SK-N-SH treated with all-trans-retinoic acid at 6 μM for 48 hours (cell line): ENCODE results near the gene SPRED1.

ENCODE experiments used
- CREB5 ChIP-seq: fragments of 250-450 bp; sonication (Bioruptor Pico); IDR thresholded peaks from 2 replicates; pipeline ENCODE4 v1.5.1; 2020; ENCODE audit warnings: low read depth, mild to moderate bottlenecking, moderate library complexity
- CSRNP3 ChIP-seq: fragments of 250-450 bp; sonication (Bioruptor Pico); IDR thresholded peaks from 2 replicates; pipeline ENCODE4 v1.5.1; 2021; ENCODE audit warnings: mild to moderate bottlenecking, moderate library complexity
- ESRRG ChIP-seq: fragments of 250-450 bp; sonication (Bioruptor Pico); IDR thresholded peaks from 2 replicates; pipeline ENCODE4 v1.6.1; 2021; ENCODE audit warnings: mild to moderate bottlenecking
- PATZ1 ChIP-seq: fragments of 250-450 bp; sonication (Bioruptor Pico); IDR thresholded peaks from 2 replicates; pipeline ENCODE4 v1.8.0; 2020; ENCODE audit warnings: mild to moderate bottlenecking, moderate library complexity, borderline replicate concordance
- PPARA ChIP-seq: fragments of 250-450 bp; sonication (Bioruptor Pico); IDR thresholded peaks from 2 replicates; pipeline ENCODE4 v1.5.0; 2020; ENCODE audit warnings: mild to moderate bottlenecking, borderline replicate concordance
- RARB ChIP-seq: fragments of 250-450 bp; sonication (Bioruptor Pico); IDR thresholded peaks from 2 replicates; pipeline ENCODE4 v1.8.0; 2021; ENCODE audit warnings: mild to moderate bottlenecking, moderate library complexity
- TOX ChIP-seq: fragments of 250-450 bp; sonication (Bioruptor Pico); IDR thresholded peaks from 2 replicates; pipeline ENCODE4 v1.8.0; 2021; ENCODE audit warnings: mild to moderate bottlenecking, moderate library complexity, borderline replicate concordance
- TSHZ2 ChIP-seq: fragments of 250-450 bp; sonication (Bioruptor Pico); IDR thresholded peaks from 2 replicates; pipeline ENCODE4 v1.5.0; 2020; ENCODE audit warnings: mild to moderate bottlenecking, moderate library complexity
- ZC3H10 ChIP-seq: fragments of 250-450 bp; sonication (Bioruptor Pico); IDR thresholded peaks from 2 replicates; pipeline ENCODE4 v1.5.1; 2021; ENCODE audit warnings: mild to moderate bottlenecking, moderate library complexity
- ZFP30 ChIP-seq: fragments of 450-650 bp; formaldehyde crosslinking; IDR thresholded peaks from 2 replicates; pipeline ENCODE4 v1.5.0; 2022; ENCODE audit warnings: mild to moderate bottlenecking, moderate library complexity
- ZNF565 ChIP-seq: fragments of 450-650 bp; formaldehyde crosslinking; conservative IDR thresholded peaks from 2 replicates; pipeline ENCODE4 v1.5.0; 2020; ENCODE audit warnings: low read depth, mild to moderate bottlenecking, moderate library complexity

- TF ChIP-seq ZFP30 (CRISPR knock-in tag) (no peak), PATZ1 (no peak), TOX (CRISPR knock-in tag) (no peak), CREB5 (CRISPR knock-in tag) (no peak), PPARA (CRISPR knock-in tag) (no peak), TSHZ2 (CRISPR knock-in tag) (no peak), ZC3H10 (CRISPR knock-in tag) (no peak), RARB (CRISPR knock-in tag) (no peak), ESRRG (no peak), ZNF565 (CRISPR knock-in tag) (no peak), CSRNP3 (CRISPR knock-in tag) (no peak)
Observed at GRCh38 chr15:38376081-38376480, 123.4 kb downstream of the SPRED1 start.
